HG03378 (cell line): ENCODE results near the gene TAS2R3.
"Not testable (repeated sequence)": the region's sequence is repeated elsewhere in the genome, so short reads cannot be mapped to it uniquely, and the experiment has no call there.

ENCODE experiments used
- ATAC-seq: cut with Tn5 transposase; IDR thresholded peaks from one replicate; pipeline ENCODE4 v1.9.1; 2021; ENCODE audit warnings: mild to moderate bottlenecking, moderate library complexity; ENCODE audit not compliant: unreplicated experiment

Gene TAS2R3

GRCh38 chr7:141763797-141764196, at the start of gene TAS2R3:
TSS of gene TAS2R3 (plus strand) at chr7:141764097. CDS start at chr7:141764159, 62 bp downstream.
- ATAC-seq, result no peak

- ATAC-seq, result no peak
These were observed 49.3 kb upstream of the TAS2R3 start for GRCh38 chr7:141714571-141714970.

DNA sequence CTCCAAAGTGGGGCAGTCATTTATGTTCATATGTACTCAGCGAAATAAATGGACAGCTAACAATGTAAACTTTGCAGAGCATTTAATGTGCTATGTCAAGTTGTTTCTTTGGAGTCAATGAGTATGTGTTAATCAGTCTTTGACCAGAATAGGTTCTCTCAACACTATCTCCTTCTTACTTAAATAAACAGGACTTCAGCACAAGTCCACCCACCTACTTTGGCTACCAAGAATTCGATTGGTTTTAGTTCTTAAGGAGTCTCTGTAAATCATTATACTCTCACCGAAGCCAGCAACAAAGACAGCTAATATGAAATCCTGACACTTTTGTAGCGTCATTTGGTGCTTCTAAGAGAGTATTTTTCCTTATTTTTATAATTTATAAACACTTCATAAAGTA, 48.9 kb upstream of the TAS2R3 start:
- ATAC-seq, result no peak

DNA sequence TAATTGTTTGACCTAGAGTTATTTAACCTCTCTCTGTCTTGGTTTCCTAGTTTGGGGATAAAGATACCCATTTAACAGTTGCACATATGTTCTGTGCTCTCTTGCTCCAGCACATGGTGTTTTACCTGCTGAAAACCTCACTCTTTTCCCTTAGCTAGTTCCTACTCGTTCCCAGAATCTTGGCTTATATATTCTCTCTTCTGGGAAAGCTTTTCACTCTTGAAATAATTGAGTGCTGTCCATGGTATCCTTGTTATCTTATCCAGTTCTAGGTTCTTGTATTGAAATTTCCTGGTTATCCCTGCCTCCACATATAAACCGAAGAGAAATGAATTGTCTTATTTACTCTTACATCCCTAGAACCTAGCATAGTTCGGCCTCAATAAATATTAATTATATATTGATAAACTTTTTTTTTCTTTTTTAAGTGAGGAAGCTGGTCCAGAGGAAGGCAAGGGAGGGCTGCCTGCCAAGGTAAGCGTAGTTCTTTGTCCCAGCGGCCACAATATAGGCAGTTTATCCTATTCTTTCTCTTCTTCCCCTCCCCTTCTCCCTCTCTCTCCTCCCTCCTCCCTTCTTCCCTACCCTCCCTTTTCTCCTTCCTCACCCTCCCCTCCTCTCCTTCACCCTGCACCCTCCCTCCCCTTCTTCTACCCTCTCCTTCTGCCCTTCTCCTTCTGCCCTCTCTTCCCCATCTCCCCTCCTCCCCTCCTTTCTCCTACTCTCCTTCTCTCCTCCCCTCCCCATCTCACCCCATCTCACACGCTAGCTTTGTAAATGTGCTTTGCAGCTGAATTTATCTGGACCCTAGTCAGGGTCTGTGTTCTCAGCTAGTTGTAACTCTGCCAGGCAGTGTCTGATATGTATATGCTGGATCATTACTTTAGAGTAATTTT, 47.9 kb upstream of the TAS2R3 start:
- ATAC-seq, result no peak

DNA sequence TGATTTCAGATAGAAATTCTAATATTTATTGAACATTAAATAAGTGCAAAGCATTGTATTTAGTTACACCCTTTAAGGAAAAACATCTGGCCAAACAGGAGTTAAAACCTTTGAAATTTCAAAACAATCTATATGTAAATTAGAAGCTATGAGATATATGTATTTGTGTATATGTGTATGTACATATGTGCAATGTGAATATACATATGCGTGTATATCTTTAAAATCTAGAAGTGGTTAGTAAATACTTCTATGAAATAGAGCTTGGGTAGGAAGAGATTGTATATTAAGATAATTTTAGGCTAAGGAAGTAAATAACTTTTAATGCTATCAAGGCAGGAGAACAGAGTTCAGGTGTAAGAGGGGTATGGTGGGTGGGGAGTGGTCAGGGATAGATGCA, 46.4 kb upstream of the TAS2R3 start:
- ATAC-seq, result no peak

GRCh38 chr7:141722529-141722928, 41.4 kb upstream of the TAS2R3 start:
- ATAC-seq, result peak; percentile 78

DNA sequence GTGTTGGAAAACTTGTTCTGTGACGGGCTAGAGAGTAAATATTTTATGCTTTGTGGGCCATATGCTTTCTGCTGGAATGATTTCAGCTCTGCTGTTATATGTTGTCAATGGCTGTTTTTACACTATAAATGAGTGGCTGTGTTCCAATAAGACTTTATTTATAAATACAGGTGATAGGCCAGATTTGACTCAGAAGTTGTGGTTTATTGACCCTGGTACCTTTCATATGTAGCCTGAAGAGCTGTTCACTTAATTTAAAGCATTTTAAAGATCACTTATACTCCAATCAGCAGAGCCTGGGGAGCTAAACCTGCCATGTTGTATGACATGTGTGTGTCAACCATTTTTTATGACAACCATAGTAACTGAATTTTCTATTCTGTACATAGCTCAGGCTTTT, 34.9 kb upstream of the TAS2R3 start:
- ATAC-seq, result no peak

- ATAC-seq, result no peak
These were observed 32.3 kb upstream of the TAS2R3 start for GRCh38 chr7:141731476-141732149.

- ATAC-seq, result no peak
These were observed 26.6 kb upstream of the TAS2R3 start for GRCh38 chr7:141737118-141737835.

DNA sequence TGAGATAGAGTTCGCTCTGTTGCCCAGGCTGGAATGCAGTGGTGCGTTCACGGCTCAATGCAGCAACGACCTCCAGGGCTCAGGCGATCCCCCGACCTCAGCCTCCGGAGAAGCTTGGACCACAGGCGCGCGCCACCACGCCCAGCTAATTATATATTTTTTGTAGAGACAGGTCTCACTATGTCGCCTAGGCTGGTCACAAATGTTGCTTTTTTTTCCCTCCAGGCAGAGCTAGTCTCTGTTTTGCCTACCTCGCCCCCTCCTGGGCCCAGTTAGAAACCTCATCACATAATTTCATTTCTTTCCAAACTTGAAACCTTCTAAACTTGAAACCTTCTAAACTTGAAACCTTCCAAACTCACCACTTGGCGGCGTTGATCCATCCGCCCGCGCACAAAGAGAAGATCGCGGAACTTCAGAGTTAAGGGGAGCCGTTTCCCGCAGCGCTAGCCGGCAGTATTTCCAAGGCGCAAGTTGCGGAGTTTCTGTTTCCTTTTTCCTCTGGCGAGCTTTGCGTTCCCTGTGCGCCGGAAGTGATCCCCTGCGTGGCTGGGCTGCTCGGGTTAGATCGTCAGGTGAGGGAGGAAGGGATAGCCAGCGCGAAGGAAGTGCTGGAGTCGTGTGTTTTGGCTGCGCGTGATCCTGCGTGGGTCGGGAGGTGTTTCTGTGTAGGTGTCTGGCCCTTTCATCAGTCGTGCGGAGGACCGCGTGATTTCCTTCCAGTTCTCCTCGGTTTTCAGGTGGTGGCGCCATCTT, 25.9 kb upstream of the TAS2R3 start, which contains the start of gene SSBP1:
TSS of gene SSBP1 (plus strand) at position 523 of the 756 bp plus-strand sequence. CDS start 809 bp downstream, outside the sequence.
- ATAC-seq, result peak; percentile 91

GRCh38 chr7:141738592-141739013, 25.3 kb upstream of the TAS2R3 start:
- ATAC-seq, result no peak

DNA sequence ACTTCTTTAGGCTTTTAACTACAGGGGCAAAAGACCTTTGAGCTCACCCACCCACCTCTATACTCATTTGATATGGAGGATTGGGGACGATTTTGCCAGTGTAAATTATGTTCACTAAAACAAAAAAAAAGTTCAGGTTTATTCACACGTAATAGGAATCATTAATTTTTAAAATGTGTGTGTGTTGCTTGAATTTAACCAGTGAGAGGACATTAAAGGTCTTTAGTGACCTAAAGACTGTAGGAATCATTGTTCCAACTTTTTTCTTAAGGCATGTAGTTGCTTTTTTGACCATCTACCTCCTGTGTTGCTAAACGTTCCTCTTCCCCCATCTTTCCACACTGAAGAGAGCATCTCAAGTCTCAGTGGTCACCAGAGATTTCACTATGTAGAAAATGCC, 24.6 kb upstream of the TAS2R3 start:
- no peak for ATAC-seq

- no peak for ATAC-seq
These were observed 21.7 kb upstream of the TAS2R3 start for GRCh38 chr7:141742229-141742628.

DNA sequence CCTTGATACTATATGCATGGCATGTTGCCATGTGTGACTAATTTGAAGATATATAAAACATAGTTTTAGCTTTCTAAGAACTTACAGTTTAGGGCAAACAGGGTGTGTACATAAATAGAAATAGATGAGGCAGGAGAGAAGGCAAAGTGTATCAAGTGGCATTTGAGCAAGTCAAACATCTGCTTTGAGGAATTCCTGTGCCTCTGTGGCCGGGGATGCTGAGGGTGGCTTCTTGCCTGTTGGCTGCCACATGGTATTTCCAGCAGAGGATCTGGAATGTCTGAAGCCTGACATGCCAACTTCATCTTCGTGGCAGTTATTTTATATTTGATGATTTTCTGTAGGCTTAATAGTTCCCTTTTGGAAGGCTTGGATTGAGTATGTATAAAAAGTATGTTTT, 19.8 kb upstream of the TAS2R3 start:
- ATAC-seq, result no peak

DNA sequence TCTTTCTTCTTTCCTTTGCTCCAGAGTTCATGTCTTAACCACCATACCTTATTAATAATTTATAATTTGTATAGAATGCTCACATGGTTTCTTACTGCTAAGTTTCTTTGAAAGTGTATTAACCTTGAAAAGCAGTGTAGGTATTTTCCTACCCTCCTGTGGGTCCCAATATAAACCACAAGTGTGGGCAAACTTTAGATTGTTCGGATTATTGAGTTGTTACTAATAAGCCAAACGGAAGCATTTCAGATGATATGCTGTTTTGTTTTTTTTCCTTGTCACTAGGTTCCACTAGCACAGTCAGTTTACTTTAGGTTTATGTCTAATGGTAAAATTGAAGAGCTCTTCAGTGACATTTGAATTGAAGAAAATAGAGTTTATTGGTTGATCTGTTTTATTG, 15.5 kb upstream of the TAS2R3 start:
- no peak for ATAC-seq

DNA sequence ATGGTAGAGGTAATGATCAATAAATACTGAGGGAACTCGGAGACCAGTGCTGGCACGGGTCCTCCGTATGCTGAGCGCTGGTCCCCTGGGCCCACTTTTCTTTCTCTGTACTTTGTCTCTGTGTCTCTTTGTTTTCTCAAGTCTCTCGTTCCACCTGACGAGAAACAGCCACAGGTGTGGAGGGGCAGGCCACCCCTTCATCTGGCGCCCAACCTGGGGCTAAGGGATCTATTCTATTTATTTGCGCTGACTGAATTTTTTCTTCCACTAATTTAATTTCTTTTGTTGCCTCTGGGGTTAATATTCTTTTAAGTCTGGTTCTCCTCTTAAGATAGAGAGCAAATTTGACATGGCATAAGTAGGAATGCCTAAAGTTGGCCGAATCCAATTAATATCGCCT, 12.0 kb upstream of the TAS2R3 start:
- not testable (repeated sequence) for ATAC-seq

DNA sequence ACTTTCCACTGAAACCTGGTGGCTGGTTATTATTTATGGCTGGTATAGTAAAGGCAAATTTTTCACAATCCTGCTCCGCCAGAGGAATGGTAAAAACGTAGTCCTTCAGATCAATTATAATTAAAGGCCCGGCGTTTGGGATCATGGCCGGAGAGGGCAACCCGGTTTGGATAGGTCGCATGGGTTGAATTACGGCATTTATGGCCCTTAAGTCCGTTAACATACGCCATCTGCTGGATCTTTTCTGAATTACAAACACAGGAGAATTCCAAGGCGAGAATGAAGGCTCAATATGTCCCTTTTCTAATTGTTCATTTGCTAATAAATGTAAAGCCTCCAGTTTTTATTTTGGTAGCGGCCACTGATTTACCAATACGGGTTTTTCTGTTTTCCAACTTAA, 11.3 kb upstream of the TAS2R3 start:
- ATAC-seq, result no peak

- no peak for ATAC-seq
These were observed 9.0 kb upstream of the TAS2R3 start for GRCh38 chr7:141754939-141755338.

- ATAC-seq, result not testable (repeated sequence)
These were observed 6.2 kb downstream of the TAS2R3 start for GRCh38 chr7:141770083-141770583.

GRCh38 chr7:141776374-141776773, 12.5 kb downstream of the TAS2R3 start, which contains the start of gene TAS2R4:
TSS of gene TAS2R4 (plus strand) at chr7:141776674. CDS start at chr7:141778489, 1,815 bp downstream.
- no peak for ATAC-seq
